Nephron (organoid): ENCODE results near the gene MYLK3.

Experiments
- H3K27ac Mint-ChIP-seq, 3 experiments: 2 replicates each; pipeline ENCODE4 v1.8.0; 2020; ENCODE audit warnings: mixed read lengths in 3 of 3, mild to moderate bottlenecking in 2 of 3, moderate library complexity in 1 of 3
- H3K27me3 Mint-ChIP-seq: 2 replicates; pipeline ENCODE4 v1.8.0; 2021; ENCODE audit warnings: low read depth, mild to moderate bottlenecking, moderate library complexity, mixed read lengths
- H3K36me3 Mint-ChIP-seq: 2 replicates; pipeline ENCODE4 v1.8.0; 2020; ENCODE audit warnings: low read depth, mixed read lengths
- H3K4me1 Mint-ChIP-seq: 2 replicates; pipeline ENCODE4 v1.8.0; 2020; ENCODE audit warnings: mixed read lengths
- H3K4me3 Mint-ChIP-seq, 3 experiments: 2 replicates each; pipeline ENCODE4 v1.8.0; 2020; ENCODE audit warnings: mild to moderate bottlenecking in 3 of 3, mixed read lengths in 3 of 3, moderate library complexity in 2 of 3
- H3K9me3 Mint-ChIP-seq: 2 replicates; pipeline ENCODE4 v1.8.0; 2020; ENCODE audit warnings: mixed read lengths
- TF ChIP-seq, protein P1 (sequence below), 3 experiments: fragments of 200-600 bp; sonication (generic); IDR thresholded peaks; one replicate each; pipeline ENCODE4 v1.5.0; 2021; ENCODE audit warnings: antibody characterized with exemption in 3 of 3; ENCODE audit not compliant: unreplicated experiment in 3 of 3

Gene MYLK3

DNA sequence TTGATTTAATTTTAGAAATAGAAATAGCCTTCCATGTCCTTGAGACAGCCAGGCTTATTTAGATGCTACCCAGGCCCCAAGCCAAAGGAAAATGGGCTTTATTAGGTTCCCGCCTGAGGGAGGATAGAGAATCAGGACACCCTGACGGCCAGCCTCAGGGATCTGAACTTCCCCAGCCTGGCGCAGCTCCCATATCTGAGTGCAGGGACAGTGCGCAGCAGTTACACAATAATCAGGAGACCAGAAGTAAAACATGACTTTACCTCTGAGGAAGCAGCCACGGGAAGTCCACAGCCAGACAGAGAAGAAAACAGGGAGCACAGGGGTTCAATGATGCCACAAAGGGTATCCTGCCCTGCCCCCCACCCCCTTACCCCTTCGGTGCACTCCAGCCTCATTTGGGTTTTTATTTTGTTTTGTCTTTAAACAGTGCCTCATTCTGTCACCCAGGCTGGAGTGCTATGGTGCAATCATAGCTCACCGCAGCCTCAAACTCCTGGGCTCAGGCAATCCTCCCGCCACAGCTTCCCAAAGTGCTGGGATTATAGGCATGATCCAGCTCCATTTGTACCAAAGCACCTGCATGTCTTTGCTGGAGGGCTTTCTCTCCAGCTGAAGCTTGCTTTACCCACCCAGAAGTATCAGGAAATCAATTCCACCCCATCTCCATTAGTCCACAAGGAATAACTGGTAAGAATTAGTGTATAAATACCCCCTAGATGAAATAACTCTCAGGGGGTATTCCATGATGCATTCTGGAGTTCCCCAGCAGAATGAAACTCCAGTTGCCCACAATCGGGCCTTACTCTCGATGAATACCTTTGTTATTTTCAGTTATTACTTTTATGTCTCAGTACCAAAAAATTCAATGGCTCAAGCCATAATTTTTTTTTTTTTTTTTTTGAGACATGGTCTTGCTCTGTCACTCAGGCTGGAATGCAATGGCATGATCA lies 36.8 kb downstream of the MYLK3 start:
- no peaks in the 10 kb centered on the region for H3K27me3 Mint-ChIP-seq
- no peaks in the 10 kb centered on the region for H3K4me1 Mint-ChIP-seq
- H3K27ac Mint-ChIP-seq = no peak overlapping the region
- TF ChIP-seq, protein P1, sequence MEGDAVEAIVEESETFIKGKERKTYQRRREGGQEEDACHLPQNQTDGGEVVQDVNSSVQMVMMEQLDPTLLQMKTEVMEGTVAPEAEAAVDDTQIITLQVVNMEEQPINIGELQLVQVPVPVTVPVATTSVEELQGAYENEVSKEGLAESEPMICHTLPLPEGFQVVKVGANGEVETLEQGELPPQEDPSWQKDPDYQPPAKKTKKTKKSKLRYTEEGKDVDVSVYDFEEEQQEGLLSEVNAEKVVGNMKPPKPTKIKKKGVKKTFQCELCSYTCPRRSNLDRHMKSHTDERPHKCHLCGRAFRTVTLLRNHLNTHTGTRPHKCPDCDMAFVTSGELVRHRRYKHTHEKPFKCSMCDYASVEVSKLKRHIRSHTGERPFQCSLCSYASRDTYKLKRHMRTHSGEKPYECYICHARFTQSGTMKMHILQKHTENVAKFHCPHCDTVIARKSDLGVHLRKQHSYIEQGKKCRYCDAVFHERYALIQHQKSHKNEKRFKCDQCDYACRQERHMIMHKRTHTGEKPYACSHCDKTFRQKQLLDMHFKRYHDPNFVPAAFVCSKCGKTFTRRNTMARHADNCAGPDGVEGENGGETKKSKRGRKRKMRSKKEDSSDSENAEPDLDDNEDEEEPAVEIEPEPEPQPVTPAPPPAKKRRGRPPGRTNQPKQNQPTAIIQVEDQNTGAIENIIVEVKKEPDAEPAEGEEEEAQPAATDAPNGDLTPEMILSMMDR (IDR thresholded peaks at IDR 0.05; ENCODE audit: unreplicated experiment in 3 of 3) = no peak
- H3K4me3 Mint-ChIP-seq = no peak overlapping the region
- no peaks in the 10 kb centered on the region for H3K9me3 Mint-ChIP-seq
- no peaks in the 10 kb centered on the region for H3K36me3 Mint-ChIP-seq

- no peak overlapping the region for H3K4me3 Mint-ChIP-seq
- TF ChIP-seq, protein P1 (IDR thresholded peaks at IDR 0.05; ENCODE audit: unreplicated experiment in 3 of 3) = no peak
- H3K4me1 Mint-ChIP-seq = no peaks in the 10 kb centered on the region
- H3K27me3 Mint-ChIP-seq = no peaks in the 10 kb centered on the region
- no peak overlapping the region for H3K27ac Mint-ChIP-seq
- H3K9me3 Mint-ChIP-seq = no peaks in the 10 kb centered on the region
- H3K36me3 Mint-ChIP-seq = no peaks in the 10 kb centered on the region
These were observed 38.6 kb downstream of the MYLK3 start for GRCh38 chr16:46709469-46710005.

GRCh38 chr16:46706642-46707041 lies 41.5 kb downstream of the MYLK3 start:
- TF ChIP-seq, protein P1 (IDR thresholded peaks at IDR 0.05; ENCODE audit: unreplicated experiment in 3 of 3) = no peak
- H3K4me1 Mint-ChIP-seq = no peaks in the 10 kb centered on the region
- no peaks in the 10 kb centered on the region for H3K9me3 Mint-ChIP-seq
- no peak overlapping the region for H3K4me3 Mint-ChIP-seq
- no peaks in the 10 kb centered on the region for H3K36me3 Mint-ChIP-seq
- H3K27ac Mint-ChIP-seq = no peak overlapping the region
- H3K27me3 Mint-ChIP-seq = no peaks in the 10 kb centered on the region

DNA sequence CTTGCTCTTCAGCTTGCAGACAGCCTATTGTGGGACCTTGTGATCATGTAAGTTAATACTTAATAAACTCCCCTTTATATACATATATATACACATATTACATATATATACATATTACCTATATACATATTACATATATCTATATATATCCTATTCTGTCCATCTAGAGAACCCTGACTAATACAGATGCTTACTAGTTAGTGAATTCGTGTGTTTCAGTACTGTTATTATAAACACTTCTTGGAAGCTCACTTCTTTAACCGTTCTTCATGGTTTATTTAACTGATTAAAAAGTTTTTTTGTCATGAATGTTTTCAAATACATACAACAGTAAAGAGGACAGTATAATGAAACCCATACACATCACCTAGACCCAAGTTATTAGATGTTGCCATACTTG lies 46.1 kb downstream of the MYLK3 start:
- Mint-ChIP-seq H3K27ac (no peak overlapping the region), H3K4me3 (no peak overlapping the region), H3K36me3 (peaks cover 2% of the 10 kb centered on the region), H3K9me3 (no peaks in the 10 kb centered on the region), H3K4me1 (no peaks in the 10 kb centered on the region), H3K27me3 (no peaks in the 10 kb centered on the region)
- TF ChIP-seq, protein P1 (IDR thresholded peaks at IDR 0.05; ENCODE audit: unreplicated experiment in 3 of 3) = no peak

DNA sequence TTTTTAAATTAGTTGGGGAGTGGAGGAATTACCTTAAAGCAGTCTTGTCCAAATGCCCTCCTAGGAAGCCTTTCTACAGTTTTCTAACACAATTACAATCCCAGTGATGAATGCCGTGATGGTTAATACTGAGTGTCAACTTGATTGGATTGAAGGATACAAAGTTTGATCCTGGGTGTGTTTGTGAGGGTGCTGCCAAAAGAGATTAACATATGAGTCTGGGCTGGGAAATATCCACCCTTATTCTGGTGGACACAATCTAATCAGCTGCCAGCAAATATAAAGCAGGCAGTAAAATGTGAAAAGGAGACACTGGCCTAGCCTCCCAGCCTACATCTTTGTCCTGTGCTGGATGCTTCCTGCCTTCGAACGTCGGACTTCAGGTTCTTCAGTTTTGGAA lies 46.5 kb downstream of the MYLK3 start:
- no peak overlapping the region for H3K4me3 Mint-ChIP-seq
- H3K27me3 Mint-ChIP-seq = no peaks in the 10 kb centered on the region
- TF ChIP-seq, protein P1 (IDR thresholded peaks at IDR 0.05; ENCODE audit: unreplicated experiment in 3 of 3) = no peak
- H3K9me3 Mint-ChIP-seq = no peaks in the 10 kb centered on the region
- H3K27ac Mint-ChIP-seq = no peak overlapping the region
- H3K4me1 Mint-ChIP-seq = no peaks in the 10 kb centered on the region
- H3K36me3 Mint-ChIP-seq = peaks cover 4% of the 10 kb centered on the region
